Stimulated activated memory B cell treated with anti-CD40 and anti-IgM and Interleukin-4, amounts not matched to agents 10 μg/mL and 1 μg/mL and 100 μg/mL, for 72 hours (primary cell): ENCODE results near the gene PARD3B.

Experiments used
- ATAC-seq: fragments of 150-1000 bp; cut with Tn5 transposase; 2 replicates; pipeline ENCODE4 v1.10.0; 2021
- H3K27ac Mint-ChIP-seq: one replicate; pipeline ENCODE4 v1.8.0; 2022; ENCODE audit warnings: mild to moderate bottlenecking, mixed read lengths
- H3K27me3 Mint-ChIP-seq: one replicate; pipeline ENCODE4 v1.8.0; 2022; ENCODE audit warnings: mixed read lengths
- H3K36me3 Mint-ChIP-seq: one replicate; pipeline ENCODE4 v1.8.0; 2022; ENCODE audit warnings: mixed read lengths
- H3K4me1 Mint-ChIP-seq: one replicate; pipeline ENCODE4 v1.8.0; 2022; ENCODE audit warnings: mixed read lengths
- H3K4me3 Mint-ChIP-seq: one replicate; pipeline ENCODE4 v1.8.0; 2022; ENCODE audit warnings: mild to moderate bottlenecking, moderate library complexity, mixed read lengths
- H3K9me3 Mint-ChIP-seq: one replicate; pipeline ENCODE4 v1.8.0; 2022; ENCODE audit warnings: mixed read lengths

The PARD3B gene

GRCh38 chr2:205613970-205614559 is 1068.8 kb downstream of the PARD3B start:
- Mint-ChIP-seq H3K4me1 (no peaks in the 10 kb centered on the region), H3K4me3 (no peak overlapping the region), H3K9me3 (no peaks in the 10 kb centered on the region), H3K27me3 (peaks cover 33% of the 10 kb centered on the region), H3K36me3 (no peaks in the 10 kb centered on the region), H3K27ac (no peak overlapping the region)
- ATAC-seq = no peak

- no peak overlapping the region for H3K4me3 Mint-ChIP-seq
- no peaks in the 10 kb centered on the region for H3K9me3 Mint-ChIP-seq
- H3K27me3 Mint-ChIP-seq = peaks cover 25% of the 10 kb centered on the region
- no peak overlapping the region for H3K27ac Mint-ChIP-seq
- ATAC-seq = no peak
- no peaks in the 10 kb centered on the region for H3K4me1 Mint-ChIP-seq
- no peaks in the 10 kb centered on the region for H3K36me3 Mint-ChIP-seq
Observed at GRCh38 chr2:205614965-205615364, 1069.7 kb downstream of the PARD3B start.

GRCh38 chr2:205617905-205618304 is 1072.6 kb downstream of the PARD3B start:
- no peaks in the 10 kb centered on the region for H3K4me1 Mint-ChIP-seq
- H3K27ac Mint-ChIP-seq = no peak overlapping the region
- no peaks in the 10 kb centered on the region for H3K9me3 Mint-ChIP-seq
- H3K36me3 Mint-ChIP-seq = no peaks in the 10 kb centered on the region
- H3K27me3 Mint-ChIP-seq = peaks cover 24% of the 10 kb centered on the region
- no peak overlapping the region for H3K4me3 Mint-ChIP-seq
- ATAC-seq = no peak

- Mint-ChIP-seq H3K4me3 (no peak overlapping the region), H3K4me1 (no peaks in the 10 kb centered on the region), H3K36me3 (no peaks in the 10 kb centered on the region), H3K27me3 (peaks cover 34% of the 10 kb centered on the region), H3K9me3 (peaks cover 3% of the 10 kb centered on the region), H3K27ac (no peak overlapping the region)
- no peak for ATAC-seq
Observed at GRCh38 chr2:205619600-205619999, 1074.3 kb downstream of the PARD3B start.

- no peaks in the 10 kb centered on the region for H3K36me3 Mint-ChIP-seq
- H3K4me3 Mint-ChIP-seq = no peak overlapping the region
- peaks cover 3% of the 10 kb centered on the region for H3K9me3 Mint-ChIP-seq
- peaks cover 24% of the 10 kb centered on the region for H3K27me3 Mint-ChIP-seq
- no peak for ATAC-seq
- H3K4me1 Mint-ChIP-seq = no peaks in the 10 kb centered on the region
- H3K27ac Mint-ChIP-seq = no peak overlapping the region
Observed at GRCh38 chr2:205627085-205627484, 1081.8 kb downstream of the PARD3B start.

- peaks cover 3% of the 10 kb centered on the region for H3K9me3 Mint-ChIP-seq
- ATAC-seq = no peak
- H3K4me3 Mint-ChIP-seq = no peak overlapping the region
- H3K27me3 Mint-ChIP-seq = peaks cover 23% of the 10 kb centered on the region
- no peaks in the 10 kb centered on the region for H3K4me1 Mint-ChIP-seq
- no peak overlapping the region for H3K27ac Mint-ChIP-seq
- no peaks in the 10 kb centered on the region for H3K36me3 Mint-ChIP-seq
Observed at GRCh38 chr2:205628422-205628821, 1083.1 kb downstream of the PARD3B start.

GRCh38 chr2:205629091-205629776 is 1084.0 kb downstream of the PARD3B start:
- peaks cover 2% of the 10 kb centered on the region for H3K9me3 Mint-ChIP-seq
- H3K36me3 Mint-ChIP-seq = no peaks in the 10 kb centered on the region
- no peak overlapping the region for H3K4me3 Mint-ChIP-seq
- peaks cover 20% of the 10 kb centered on the region for H3K27me3 Mint-ChIP-seq
- H3K27ac Mint-ChIP-seq = no peak overlapping the region
- no peak for ATAC-seq
- no peaks in the 10 kb centered on the region for H3K4me1 Mint-ChIP-seq

- Mint-ChIP-seq H3K4me3 (no peak overlapping the region), H3K9me3 (no peaks in the 10 kb centered on the region), H3K36me3 (no peaks in the 10 kb centered on the region), H3K27ac (no peak overlapping the region), H3K27me3 (peaks cover 14% of the 10 kb centered on the region), H3K4me1 (no peaks in the 10 kb centered on the region)
- ATAC-seq = no peak
Observed at GRCh38 chr2:205633994-205634393, 1088.7 kb downstream of the PARD3B start.

- Mint-ChIP-seq H3K9me3 (peaks cover 8% of the 10 kb centered on the region), H3K36me3 (no peaks in the 10 kb centered on the region), H3K27ac (no peak overlapping the region), H3K27me3 (peaks cover 25% of the 10 kb centered on the region), H3K4me3 (no peak overlapping the region), H3K4me1 (peaks cover 7% of the 10 kb centered on the region)
- ATAC-seq = peak; percentile 37
Observed at GRCh38 chr2:205636549-205637319, 1091.5 kb downstream of the PARD3B start.

- Mint-ChIP-seq H3K27me3 (peaks cover 30% of the 10 kb centered on the region), H3K36me3 (no peaks in the 10 kb centered on the region), H3K27ac (no peak overlapping the region), H3K4me1 (peaks cover 7% of the 10 kb centered on the region), H3K4me3 (no peak overlapping the region), H3K9me3 (peaks cover 8% of the 10 kb centered on the region)
- ATAC-seq = no peak
Observed at GRCh38 chr2:205637320-205637602, 1092.0 kb downstream of the PARD3B start.

- no peaks in the 10 kb centered on the region for H3K36me3 Mint-ChIP-seq
- peaks cover 8% of the 10 kb centered on the region for H3K9me3 Mint-ChIP-seq
- no peak overlapping the region for H3K4me3 Mint-ChIP-seq
- peaks cover 7% of the 10 kb centered on the region for H3K4me1 Mint-ChIP-seq
- no peak overlapping the region for H3K27ac Mint-ChIP-seq
- no peak for ATAC-seq
- peaks cover 34% of the 10 kb centered on the region for H3K27me3 Mint-ChIP-seq
Observed at GRCh38 chr2:205637779-205638503, 1092.7 kb downstream of the PARD3B start.

- peak; percentile 81 for ATAC-seq
- H3K4me1 Mint-ChIP-seq = peaks cover 7% of the 10 kb centered on the region
- no peaks in the 10 kb centered on the region for H3K36me3 Mint-ChIP-seq
- H3K27ac Mint-ChIP-seq = no peak overlapping the region
- H3K9me3 Mint-ChIP-seq = peaks cover 8% of the 10 kb centered on the region
- H3K4me3 Mint-ChIP-seq = no peak overlapping the region
- peaks cover 47% of the 10 kb centered on the region for H3K27me3 Mint-ChIP-seq
Observed at GRCh38 chr2:205640716-205641115, 1095.4 kb downstream of the PARD3B start.

GRCh38 chr2:205642599-205643356 is 1097.5 kb downstream of the PARD3B start:
- no peaks in the 10 kb centered on the region for H3K36me3 Mint-ChIP-seq
- peaks cover 61% of the 10 kb centered on the region for H3K27me3 Mint-ChIP-seq
- H3K9me3 Mint-ChIP-seq = peaks cover 8% of the 10 kb centered on the region
- H3K4me3 Mint-ChIP-seq = no peak overlapping the region
- peaks cover 18% of the 10 kb centered on the region for H3K4me1 Mint-ChIP-seq
- H3K27ac Mint-ChIP-seq = no peak overlapping the region
- ATAC-seq = no peak

GRCh38 chr2:205643391-205643885 is 1098.2 kb downstream of the PARD3B start:
- H3K9me3 Mint-ChIP-seq = peaks cover 8% of the 10 kb centered on the region
- no peak overlapping the region for H3K4me3 Mint-ChIP-seq
- H3K27ac Mint-ChIP-seq = no peak overlapping the region
- ATAC-seq = no peak
- peaks cover 18% of the 10 kb centered on the region for H3K4me1 Mint-ChIP-seq
- H3K36me3 Mint-ChIP-seq = no peaks in the 10 kb centered on the region
- H3K27me3 Mint-ChIP-seq = peaks cover 68% of the 10 kb centered on the region

- H3K4me1 Mint-ChIP-seq = peaks cover 18% of the 10 kb centered on the region
- no peak overlapping the region for H3K27ac Mint-ChIP-seq
- H3K27me3 Mint-ChIP-seq = peaks cover 73% of the 10 kb centered on the region
- no peak overlapping the region for H3K4me3 Mint-ChIP-seq
- no peak for ATAC-seq
- H3K36me3 Mint-ChIP-seq = no peaks in the 10 kb centered on the region
- peaks cover 8% of the 10 kb centered on the region for H3K9me3 Mint-ChIP-seq
Observed at GRCh38 chr2:205644018-205644417, 1098.7 kb downstream of the PARD3B start.
